ENCODE data around the gene TRIM7. TPM values are rescaled to one million over a fixed set of nuclear protein-coding genes. Genes with fewer than 3 reads are reported as not detected.
"Not testable (repeated sequence)": the region's sequence is repeated elsewhere in the genome, so short reads cannot be mapped to it uniquely, and the experiment has no call there.

TRIM7 gene
- total RNA-seq, 2 experiments from 2014 or later: 1.9 to 2.0 TPM

- Mint-ChIP-seq H3K4me3 (peak overlapping the region; percentile 87), H3K36me3 (ENCODE audit: low read depth) (peaks cover 9% of the 10 kb centered on the region), H3K9me3 (no peaks in the 10 kb centered on the region), H3K27ac (peak overlapping the region; percentile 89), H3K4me1 (peaks cover 59% of the 10 kb centered on the region), H3K27me3 (peaks cover 8% of the 10 kb centered on the region)
- ChIA-PET POLR2A (interaction anchor here (1.0 to 2.4 kb wide), 3 partner anchors 10 to 33 kb away, joined by 3 to 12 read pairs (median 10); partner anchors contain the start of gene RACK1), CTCF (interaction anchor here (2.3 kb wide), 1 partner anchor 10 kb away, joined by 13 read pairs; no protein-coding TSS in a partner anchor)
- peak; percentile 48 for DNase-seq
Measured at GRCh38 chr5:181217803-181218062, 12.7 kb upstream of the TRIM7 start.

- POLR2A ChIA-PET: interaction anchor here (1.0 to 2.4 kb wide), 5 partner anchors 9 to 44 kb away, joined by 3 to 12 read pairs (median 10); partner anchors contain the start of genes RACK1 and TRIM52
- Mint-ChIP-seq H3K27ac (peak overlapping the region; percentile 89), H3K4me3 (peak overlapping the region; percentile 87), H3K9me3 (no peaks in the 10 kb centered on the region), H3K27me3 (peaks cover 7% of the 10 kb centered on the region), H3K4me1 (peaks cover 56% of the 10 kb centered on the region), H3K36me3 (ENCODE audit: low read depth) (peaks cover 8% of the 10 kb centered on the region)
- DNase-seq: peak; percentile 61
- CTCF ChIA-PET: interaction anchor here (1.8 to 2.3 kb wide), 2 partner anchors 10 to 26 kb away, joined by 4 to 13 read pairs; no protein-coding TSS in a partner anchor
Measured at GRCh38 chr5:181217111-181217802, 12.3 kb upstream of the TRIM7 start.

- peaks cover 4% of the 10 kb centered on the region for H3K27me3 Mint-ChIP-seq
- peaks cover 4% of the 10 kb centered on the region for H3K36me3 Mint-ChIP-seq (ENCODE audit: low read depth)
- H3K4me1 Mint-ChIP-seq: peaks cover 47% of the 10 kb centered on the region
- peak overlapping the region; percentile 50 for H3K27ac Mint-ChIP-seq
- CTCF ChIA-PET: interaction anchor here (0.5 to 2.3 kb wide), 5 partner anchors 9 to 256 kb away, joined by 3 to 13 read pairs (median 4); no protein-coding TSS in a partner anchor
- peak; percentile 46 for DNase-seq
- H3K9me3 Mint-ChIP-seq: no peaks in the 10 kb centered on the region
- peak overlapping the region; percentile 74 for H3K4me3 Mint-ChIP-seq
- POLR2A ChIA-PET: interaction anchor here (1.8 to 2.4 kb wide), 4 partner anchors 8 to 45 kb away, joined by 6 to 12 read pairs (median 10); partner anchors contain the start of genes RACK1 and TRIM52
Measured at GRCh38 chr5:181215997-181216989, 11.3 kb upstream of the TRIM7 start.

GRCh38 chr5:181214249-181214648, 9.3 kb upstream of the TRIM7 start:
- H3K27me3 Mint-ChIP-seq; DNase-seq; CTCF ChIA-PET; H3K36me3 Mint-ChIP-seq (ENCODE audit: low read depth); H3K9me3 Mint-ChIP-seq; H3K27ac Mint-ChIP-seq; H3K4me3 Mint-ChIP-seq: not testable (repeated sequence)
- H3K4me1 Mint-ChIP-seq: peaks cover 28% of the 10 kb centered on the region
- POLR2A ChIA-PET: interaction anchor here (1.1 to 1.8 kb wide), 3 partner anchors 8 to 21 kb away, joined by 3 to 5 read pairs (median 4); no protein-coding TSS in a partner anchor

GRCh38 chr5:181212934-181213333, 7.9 kb upstream of the TRIM7 start:
- H3K27me3 Mint-ChIP-seq: peaks cover 4% of the 10 kb centered on the region
- ChIA-PET POLR2A (interaction anchor here (1.5 to 1.8 kb wide), 2 partner anchors 9 to 10 kb away, joined by 3 to 4 read pairs; no protein-coding TSS in a partner anchor), CTCF (no interaction called here)
- DNase-seq: no peak
- H3K9me3 Mint-ChIP-seq: no peaks in the 10 kb centered on the region
- no peaks in the 10 kb centered on the region for H3K36me3 Mint-ChIP-seq (ENCODE audit: low read depth)
- H3K4me3 Mint-ChIP-seq: no peak overlapping the region
- no peak overlapping the region for H3K27ac Mint-ChIP-seq
- peaks cover 24% of the 10 kb centered on the region for H3K4me1 Mint-ChIP-seq

- CTCF ChIA-PET: no interaction called here
- no peaks in the 10 kb centered on the region for H3K9me3 Mint-ChIP-seq
Measured at GRCh38 chr5:181212080-181212479, 7.1 kb upstream of the TRIM7 start.

GRCh38 chr5:181211208-181211607, 6.2 kb upstream of the TRIM7 start:
- Mint-ChIP-seq H3K4me3 (no peak overlapping the region), H3K9me3 (no peaks in the 10 kb centered on the region), H3K27ac (no peak overlapping the region), H3K4me1 (peaks cover 24% of the 10 kb centered on the region), H3K27me3 (peaks cover 10% of the 10 kb centered on the region), H3K36me3 (ENCODE audit: low read depth) (peaks cover 5% of the 10 kb centered on the region)
- ChIA-PET POLR2A (no interaction called here), CTCF (no interaction called here)
- no peak for DNase-seq

More at GRCh38 chr5:181212080-181212479, 7.1 kb upstream of the TRIM7 start:
- peaks cover 23% of the 10 kb centered on the region for H3K4me1 Mint-ChIP-seq
- H3K36me3 Mint-ChIP-seq (ENCODE audit: low read depth): no peaks in the 10 kb centered on the region
- H3K4me3 Mint-ChIP-seq: no peak overlapping the region
- peaks cover 4% of the 10 kb centered on the region for H3K27me3 Mint-ChIP-seq
- H3K27ac Mint-ChIP-seq: no peak overlapping the region
- POLR2A ChIA-PET: no interaction called here
- no peak for DNase-seq

GRCh38 chr5:181210698-181211097, 5.7 kb upstream of the TRIM7 start:
- Mint-ChIP-seq H3K4me1 (peaks cover 27% of the 10 kb centered on the region), H3K27me3 (peaks cover 15% of the 10 kb centered on the region)
- H3K27ac Mint-ChIP-seq; H3K9me3 Mint-ChIP-seq; DNase-seq; POLR2A ChIA-PET; H3K4me3 Mint-ChIP-seq; H3K36me3 Mint-ChIP-seq (ENCODE audit: low read depth); CTCF ChIA-PET: not testable (repeated sequence)

- CTCF ChIA-PET, H3K27ac Mint-ChIP-seq, H3K9me3 Mint-ChIP-seq, DNase-seq, H3K4me3 Mint-ChIP-seq, POLR2A ChIA-PET: not testable (repeated sequence)
- peaks cover 18% of the 10 kb centered on the region for H3K27me3 Mint-ChIP-seq
- peaks cover 30% of the 10 kb centered on the region for H3K4me1 Mint-ChIP-seq
- peaks cover 11% of the 10 kb centered on the region for H3K36me3 Mint-ChIP-seq (ENCODE audit: low read depth)
Measured at GRCh38 chr5:181210148-181210547, 5.2 kb upstream of the TRIM7 start.

GRCh38 chr5:181209006-181209405, 4.0 kb upstream of the TRIM7 start:
- CTCF ChIA-PET: interaction anchor here (2.5 kb wide), 1 partner anchor 25 kb away, joined by 21 read pairs; no protein-coding TSS in a partner anchor
- Mint-ChIP-seq H3K4me1 (peaks cover 33% of the 10 kb centered on the region), H3K27me3 (peaks cover 23% of the 10 kb centered on the region), H3K36me3 (ENCODE audit: low read depth) (peaks cover 11% of the 10 kb centered on the region)
- not testable (repeated sequence) for H3K27ac Mint-ChIP-seq, H3K4me3 Mint-ChIP-seq, H3K9me3 Mint-ChIP-seq, DNase-seq
- POLR2A ChIA-PET: interaction anchor here (0.6 to 8.0 kb wide), 2 partner anchors 18 to 40 kb away, joined by 3 to 149 read pairs; no protein-coding TSS in a partner anchor

- ChIA-PET CTCF (interaction anchor here (0.9 to 4.1 kb wide), 8 partner anchors 9 to 53 kb away, joined by 3 to 29 read pairs (median 10); partner anchors contain the start of genes TRIM41 and TRIM52), POLR2A (interaction anchor here (1.0 to 8.0 kb wide), 9 partner anchors 9 to 1585 kb away, joined by 3 to 149 read pairs (median 10); partner anchors contain the start of genes HNRNPH1, TRIM41 and TRIM52)
- peaks cover 30% of the 10 kb centered on the region for H3K27me3 Mint-ChIP-seq
- no peak for DNase-seq
- H3K27ac Mint-ChIP-seq: peak overlapping the region; percentile 85
- no peaks in the 10 kb centered on the region for H3K9me3 Mint-ChIP-seq
- H3K4me1 Mint-ChIP-seq: peaks cover 37% of the 10 kb centered on the region
- H3K4me3 Mint-ChIP-seq: peak overlapping the region; percentile 81
- H3K36me3 Mint-ChIP-seq (ENCODE audit: low read depth): peaks cover 11% of the 10 kb centered on the region
Measured at GRCh38 chr5:181207960-181208253, 2.9 kb upstream of the TRIM7 start.

GRCh38 chr5:181207214-181207959, 2.4 kb upstream of the TRIM7 start:
- Mint-ChIP-seq H3K27me3 (peaks cover 32% of the 10 kb centered on the region), H3K9me3 (no peaks in the 10 kb centered on the region), H3K4me1 (peaks cover 37% of the 10 kb centered on the region), H3K36me3 (ENCODE audit: low read depth) (peaks cover 11% of the 10 kb centered on the region), H3K4me3 (peak overlapping the region; percentile 81), H3K27ac (peak overlapping the region; percentile 85)
- POLR2A ChIA-PET: interaction anchor here (1.0 to 8.0 kb wide), 16 partner anchors 9 to 1584 kb away, joined by 3 to 149 read pairs (median 6); partner anchors contain the start of genes HNRNPH1, RACK1, TRIM41 and TRIM52
- DNase-seq: peak; percentile 80
- CTCF ChIA-PET: interaction anchor here (0.8 to 4.1 kb wide), 10 partner anchors 9 to 54 kb away, joined by 3 to 29 read pairs (median 7); partner anchors contain the start of genes TRIM41 and TRIM52

Data from activated CD4-positive, alpha-beta memory T cell treated with anti-CD3 and anti-CD28 coated beads, Interleukin-2, amount 10 ng/mL, durations not matched to agents 7 days and 5 days (primary cell).